Uterus (tissue), 2 donors: ENCODE data around the gene CAND1.

Experiments
- POLR2A ChIP-seq, 2 donors: fragments of 450-650 bp; IDR thresholded peaks; one replicate each; pipeline ENCODE4 v1.6.1; 2016; ENCODE audit warnings: antibody characterized with exemption in 2 of 2, mild to moderate bottlenecking in 1 of 2, moderate library complexity in 1 of 2
- TF ChIP-seq, protein P1 (sequence below), 4 experiments: fragments of 200-600 bp in 2 of 4; fragments of 450-650 bp in 2 of 4; sonication (generic) in 2 of 4; IDR thresholded peaks; one replicate each; pipeline ENCODE4 v1.5.1; 2016 to 2019; ENCODE audit warnings: antibody characterized with exemption in 4 of 4, mild to moderate bottlenecking in 2 of 4, moderate library complexity in 1 of 4

DNA sequence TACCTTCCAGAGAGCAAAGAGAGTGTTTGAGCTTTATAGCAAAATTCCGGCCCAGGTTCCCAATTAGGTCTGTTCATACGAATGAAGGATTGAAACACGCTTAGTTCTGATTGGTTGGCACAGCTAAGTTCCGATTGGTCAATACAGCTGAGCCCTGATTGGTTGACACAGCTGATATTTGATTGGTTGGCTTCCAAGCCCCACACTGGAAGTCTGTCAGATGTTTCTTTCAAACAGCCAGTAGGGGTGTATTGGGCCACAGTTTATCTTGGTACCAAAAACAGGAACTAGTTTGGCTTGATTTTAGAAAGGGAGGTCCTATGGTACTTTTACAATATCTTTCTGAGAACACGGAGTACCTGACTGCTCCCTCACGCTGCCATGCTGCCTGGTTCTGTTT is 93.4 kb downstream of the CAND1 start:
- TF ChIP-seq, protein P1, sequence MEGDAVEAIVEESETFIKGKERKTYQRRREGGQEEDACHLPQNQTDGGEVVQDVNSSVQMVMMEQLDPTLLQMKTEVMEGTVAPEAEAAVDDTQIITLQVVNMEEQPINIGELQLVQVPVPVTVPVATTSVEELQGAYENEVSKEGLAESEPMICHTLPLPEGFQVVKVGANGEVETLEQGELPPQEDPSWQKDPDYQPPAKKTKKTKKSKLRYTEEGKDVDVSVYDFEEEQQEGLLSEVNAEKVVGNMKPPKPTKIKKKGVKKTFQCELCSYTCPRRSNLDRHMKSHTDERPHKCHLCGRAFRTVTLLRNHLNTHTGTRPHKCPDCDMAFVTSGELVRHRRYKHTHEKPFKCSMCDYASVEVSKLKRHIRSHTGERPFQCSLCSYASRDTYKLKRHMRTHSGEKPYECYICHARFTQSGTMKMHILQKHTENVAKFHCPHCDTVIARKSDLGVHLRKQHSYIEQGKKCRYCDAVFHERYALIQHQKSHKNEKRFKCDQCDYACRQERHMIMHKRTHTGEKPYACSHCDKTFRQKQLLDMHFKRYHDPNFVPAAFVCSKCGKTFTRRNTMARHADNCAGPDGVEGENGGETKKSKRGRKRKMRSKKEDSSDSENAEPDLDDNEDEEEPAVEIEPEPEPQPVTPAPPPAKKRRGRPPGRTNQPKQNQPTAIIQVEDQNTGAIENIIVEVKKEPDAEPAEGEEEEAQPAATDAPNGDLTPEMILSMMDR (IDR thresholded peaks at IDR 0.05) = no peak
- TF ChIP-seq POLR2A (IDR thresholded peaks at IDR 0.05) = no peak
